Measurements from ENCODE around the gene CNKSR2. TPM values are rescaled to one million over a fixed set of nuclear protein-coding genes. Genes with fewer than 3 reads are reported as not detected.

CNKSR2 gene
- total RNA-seq, 1 experiment from 2014 or later = 11.3 TPM

GRCh38 chrX:21412883-21413282 lies 38.7 kb downstream of the CNKSR2 start:
- H3K27me3 Mint-ChIP-seq (ENCODE audit: low read depth) = no peaks in the 10 kb centered on the region
- DNase-seq (ENCODE audit: low spot score) (no peak), ATAC-seq (no peak)
- TF ChIP-seq ZNF512 (CRISPR knock-in tag; IDR thresholded peaks at IDR 0.05; ENCODE audit: borderline replicate concordance) (no peak), ZNF416 (CRISPR knock-in tag; IDR thresholded peaks at IDR 0.05) (no peak), E2F4 (CRISPR knock-in tag; IDR thresholded peaks at IDR 0.05; ENCODE audit: borderline replicate concordance, low read depth) (no peak), STAT6 (CRISPR knock-in tag; conservative IDR thresholded peaks at IDR 0.05; ENCODE audit: low read depth) (no peak), SMAD4 (CRISPR knock-in tag; IDR thresholded peaks at IDR 0.05) (no peak), SOX15 (CRISPR knock-in tag; IDR thresholded peaks at IDR 0.05) (no peak), EMX1 (CRISPR knock-in tag; IDR thresholded peaks at IDR 0.05) (no peak), GRHL2 (CRISPR knock-in tag; IDR thresholded peaks at IDR 0.05; ENCODE audit: insufficient replicate concordance, severe bottlenecking) (no peak), FOXP1 (CRISPR knock-in tag; IDR thresholded peaks at IDR 0.05; ENCODE audit: borderline replicate concordance) (no peak), FOXK1 (CRISPR knock-in tag; IDR thresholded peaks at IDR 0.05) (no peak), ZNF138 (CRISPR knock-in tag; conservative IDR thresholded peaks at IDR 0.05) (no peak), ZBTB21 (CRISPR knock-in tag; IDR thresholded peaks at IDR 0.05; ENCODE audit: borderline replicate concordance) (no peak), ZNF219 (CRISPR knock-in tag; IDR thresholded peaks at IDR 0.05; ENCODE audit: borderline replicate concordance) (no peak)
- no peak overlapping the region for H3K27ac Mint-ChIP-seq
- POLR2A ChIA-PET = no interaction called here
- H3K9me3 Mint-ChIP-seq = peaks cover 9% of the 10 kb centered on the region
- peaks cover 3% of the 10 kb centered on the region for H3K36me3 Mint-ChIP-seq
- CTCF ChIA-PET = no interaction called here
- H3K4me1 Mint-ChIP-seq = peaks cover 14% of the 10 kb centered on the region
- H3K4me3 Mint-ChIP-seq = no peak overlapping the region

GRCh38 chrX:21427086-21427485 lies 52.9 kb downstream of the CNKSR2 start:
- H3K27ac Mint-ChIP-seq = no peak overlapping the region
- no peaks in the 10 kb centered on the region for H3K9me3 Mint-ChIP-seq
- H3K4me3 Mint-ChIP-seq = no peak overlapping the region
- DNase-seq (ENCODE audit: low spot score) (no peak), ATAC-seq (no peak)
- no peaks in the 10 kb centered on the region for H3K27me3 Mint-ChIP-seq (ENCODE audit: low read depth)
- H3K36me3 Mint-ChIP-seq = no peaks in the 10 kb centered on the region
- POLR2A ChIA-PET = no interaction called here
- CTCF ChIA-PET = no interaction called here
- TF ChIP-seq ETV6 (CRISPR knock-in tag; IDR thresholded peaks at IDR 0.05) (no peak), NR3C1 (CRISPR knock-in tag; conservative IDR thresholded peaks at IDR 0.05; ENCODE audit: low read depth) (no peak), FOXJ3 (CRISPR knock-in tag; IDR thresholded peaks at IDR 0.05; ENCODE audit: borderline replicate concordance) (no peak)
- H3K4me1 Mint-ChIP-seq = no peaks in the 10 kb centered on the region

- DNase-seq (ENCODE audit: low spot score) (no peak), ATAC-seq (no peak)
- H3K27me3 Mint-ChIP-seq (ENCODE audit: low read depth) = no peaks in the 10 kb centered on the region
- no peaks in the 10 kb centered on the region for H3K36me3 Mint-ChIP-seq
- no peaks in the 10 kb centered on the region for H3K9me3 Mint-ChIP-seq
- ChIA-PET CTCF (no interaction called here), POLR2A (no interaction called here)
- H3K4me1 Mint-ChIP-seq = peaks cover 12% of the 10 kb centered on the region
- no peak overlapping the region for H3K27ac Mint-ChIP-seq
- no peak overlapping the region for H3K4me3 Mint-ChIP-seq
- no peak for TF ChIP-seq STAT6 (CRISPR knock-in tag; conservative IDR thresholded peaks at IDR 0.05; ENCODE audit: low read depth)
- no peak for TF ChIP-seq IRF2 (CRISPR knock-in tag; IDR thresholded peaks at IDR 0.05; ENCODE audit: borderline replicate concordance, low read depth)
- no peak for TF ChIP-seq TEAD4 (CRISPR knock-in tag; IDR thresholded peaks at IDR 0.05)
- no peak for TF ChIP-seq USF2 (CRISPR knock-in tag; IDR thresholded peaks at IDR 0.05)
- TF ChIP-seq ZNF317 (CRISPR knock-in tag; IDR thresholded peaks at IDR 0.05; ENCODE audit: borderline replicate concordance, low read depth) = no peak
- no peak for TF ChIP-seq PREB (CRISPR knock-in tag; IDR thresholded peaks at IDR 0.05; ENCODE audit: borderline replicate concordance)
Measured at GRCh38 chrX:21437036-21437435, 62.8 kb downstream of the CNKSR2 start.

Data from WTC11 (cell line).